ENCODE results near the gene CXXC5. TPM values are rescaled to one million over a fixed set of nuclear protein-coding genes. Genes with fewer than 3 reads are reported as not detected.

CXXC5 gene
- total and polyA plus RNA-seq, 9 of the 15 experiments (the other 6 are each of a cell fraction or from before 2014, with no cell fraction given): 1.9 to 123 (median 45.8) TPM

DNA sequence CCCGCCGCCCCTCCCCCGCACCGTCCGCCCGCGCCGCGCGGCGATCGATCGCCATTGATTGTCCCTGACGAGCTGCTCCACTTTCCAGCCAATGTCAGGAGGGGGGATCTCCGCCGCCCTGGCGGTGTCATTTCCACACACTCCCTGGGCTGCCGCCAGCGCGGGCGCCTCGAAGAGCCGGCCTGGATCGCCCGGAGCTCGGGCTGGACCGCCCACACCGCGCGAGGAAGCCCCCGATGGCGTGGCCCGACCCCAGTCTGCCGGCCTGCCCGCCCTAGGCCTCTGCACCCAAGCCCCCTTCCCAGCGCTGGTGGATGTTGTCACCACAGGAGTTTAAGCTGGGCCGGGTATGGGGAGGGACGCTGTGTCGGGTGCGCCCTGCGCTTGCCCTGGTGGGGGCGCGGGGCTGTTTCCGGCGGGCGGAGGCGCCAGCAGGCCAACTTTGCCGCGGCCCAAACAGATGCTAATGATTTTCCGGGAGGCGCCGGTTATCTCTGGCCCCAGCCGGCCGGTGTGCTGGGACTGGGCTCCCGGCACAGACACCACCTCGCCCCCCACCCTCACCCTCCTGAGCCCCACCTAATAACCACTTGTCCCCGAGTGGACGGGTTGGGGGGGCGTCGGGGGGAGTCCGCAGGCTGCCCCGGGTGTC lies 10.6 kb upstream of the CXXC5 start (continued):
- TF ChIP-seq, protein P1, sequence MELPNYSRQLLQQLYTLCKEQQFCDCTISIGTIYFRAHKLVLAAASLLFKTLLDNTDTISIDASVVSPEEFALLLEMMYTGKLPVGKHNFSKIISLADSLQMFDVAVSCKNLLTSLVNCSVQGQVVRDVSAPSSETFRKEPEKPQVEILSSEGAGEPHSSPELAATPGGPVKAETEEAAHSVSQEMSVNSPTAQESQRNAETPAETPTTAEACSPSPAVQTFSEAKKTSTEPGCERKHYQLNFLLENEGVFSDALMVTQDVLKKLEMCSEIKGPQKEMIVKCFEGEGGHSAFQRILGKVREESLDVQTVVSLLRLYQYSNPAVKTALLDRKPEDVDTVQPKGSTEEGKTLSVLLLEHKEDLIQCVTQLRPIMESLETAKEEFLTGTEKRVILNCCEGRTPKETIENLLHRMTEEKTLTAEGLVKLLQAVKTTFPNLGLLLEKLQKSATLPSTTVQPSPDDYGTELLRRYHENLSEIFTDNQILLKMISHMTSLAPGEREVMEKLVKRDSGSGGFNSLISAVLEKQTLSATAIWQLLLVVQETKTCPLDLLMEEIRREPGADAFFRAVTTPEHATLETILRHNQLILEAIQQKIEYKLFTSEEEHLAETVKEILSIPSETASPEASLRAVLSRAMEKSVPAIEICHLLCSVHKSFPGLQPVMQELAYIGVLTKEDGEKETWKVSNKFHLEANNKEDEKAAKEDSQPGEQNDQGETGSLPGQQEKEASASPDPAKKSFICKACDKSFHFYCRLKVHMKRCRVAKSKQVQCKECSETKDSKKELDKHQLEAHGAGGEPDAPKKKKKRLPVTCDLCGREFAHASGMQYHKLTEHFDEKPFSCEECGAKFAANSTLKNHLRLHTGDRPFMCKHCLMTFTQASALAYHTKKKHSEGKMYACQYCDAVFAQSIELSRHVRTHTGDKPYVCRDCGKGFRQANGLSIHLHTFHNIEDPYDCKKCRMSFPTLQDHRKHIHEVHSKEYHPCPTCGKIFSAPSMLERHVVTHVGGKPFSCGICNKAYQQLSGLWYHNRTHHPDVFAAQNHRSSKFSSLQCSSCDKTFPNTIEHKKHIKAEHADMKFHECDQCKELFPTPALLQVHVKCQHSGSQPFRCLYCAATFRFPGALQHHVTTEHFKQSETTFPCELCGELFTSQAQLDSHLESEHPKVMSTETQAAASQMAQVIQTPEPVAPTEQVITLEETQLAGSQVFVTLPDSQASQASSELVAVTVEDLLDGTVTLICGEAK (IDR thresholded peaks at IDR 0.05): peak; percentile 84
- TF ChIP-seq, protein P1 (CRISPR knock-in tag; IDR thresholded peaks at IDR 0.05): no peak
- peak; percentile 76; the same call in 1 of the 2 replicates for TF ChIP-seq KDM2B (CRISPR knock-in tag; IDR thresholded peaks at IDR 0.05)
- TF ChIP-seq U2AF1 (optimal IDR thresholded peaks at IDR 0.05; ENCODE audit: low read depth, low read length): peak; percentile 94
- TF ChIP-seq BRCA1 (IDR thresholded peaks at IDR 0.05): no peak
- no peak for TF ChIP-seq BRCA1 (CRISPR knock-in tag; IDR thresholded peaks at IDR 0.05)
- TF ChIP-seq PCBP1 (IDR thresholded peaks at IDR 0.05; ENCODE audit: low read depth, low read length, poor library complexity, severe bottlenecking): peak; percentile 94
- TF ChIP-seq HDAC3 (IDR thresholded peaks at IDR 0.05; ENCODE audit: borderline replicate concordance, partially characterized antibody): peak; percentile 79
- peak; percentile 45; the same call in 1 of the 2 replicates for TF ChIP-seq PHF8 (IDR thresholded peaks at IDR 0.05; ENCODE audit: borderline replicate concordance, low read length)
- TF ChIP-seq CHD1 (IDR thresholded peaks at IDR 0.05; ENCODE audit: low read length): no peak
- peak; percentile 58; the same call in 1 of the 2 replicates for TF ChIP-seq ZNF232 (CRISPR knock-in tag; IDR thresholded peaks at IDR 0.05)
- TF ChIP-seq RAD21 (CRISPR knock-in tag; conservative IDR thresholded peaks at IDR 0.05 in 1 of 2, IDR thresholded peaks at IDR 0.05 in 1 of 2): peak; percentile 40 to 56

Data from K562 (cell line).